OCI-LY1 (cell line): ENCODE data around the gene DNAI7.

Experiments
- CTCF ChIP-seq: fragments of 200-600 bp; sonication (generic), shearing (Covaris generic); IDR thresholded peaks from 2 replicates; pipeline ENCODE4 v1.5.1; 2017; ENCODE audit warnings: mild to moderate bottlenecking, antibody characterized with exemption, low read length, moderate library complexity, mixed read lengths
- EZH2 ChIP-seq: fragments of 200-600 bp; sonication (generic), shearing (Covaris generic); IDR thresholded peaks from 2 replicates; pipeline ENCODE4 v1.8.0; 2017; ENCODE audit warnings: borderline replicate concordance, mixed run types, mild to moderate bottlenecking, antibody characterized with exemption, low read length, moderate library complexity, mixed read lengths

GRCh38 chr12:25131270-25131669 lies 63.7 kb downstream of the DNAI7 start:
- TF ChIP-seq CTCF (no peak), EZH2 (no peak)
